IMR-90 (cell line): Measurements from ENCODE around the gene GDPD5. TPM values are rescaled to one million over a fixed set of nuclear protein-coding genes. Genes with fewer than 3 reads are reported as not detected.

Experiments used
- ATAC-seq: fragments of 200-7000 bp; cut with Tn5 transposase; 2 replicates; pipeline ENCODE4 v1.9.1; 2020; ENCODE audit warnings: low read depth, mild to moderate bottlenecking, moderate library complexity
- BruUV-seq: library from RNA; stranded (reverse); fragments of 400-500 nt; replicated peaks from 2 replicates; lab custom pipeline; 2021; lab: Mats Ljungman, UMichigan
- CTCF ChIA-PET: fragments of 300-600 bp; formaldehyde crosslinking; extraction: SDS; loops from one replicate; lab custom pipeline; 2021; ENCODE audit warnings: antibody characterized with exemption; lab: Yijun Ruan, JAX
- POLR2A ChIA-PET: fragments of 300-600 bp; sonication (Branson Sonifier 250); formaldehyde crosslinking; loops from one replicate; lab custom pipeline; 2022; ENCODE audit warnings: antibody characterized with exemption; ENCODE audit not compliant: unreplicated experiment; lab: Charles Lee
- DNase-seq: peaks from one replicate; pipeline ENCODE4 v3.0.0; 2013
- H2AFZ ChIP-seq: replicated peaks from 2 replicates; pipeline ENCODE3; 2013; ENCODE audit warnings: low read length, mild to moderate bottlenecking; ENCODE audit not compliant: poor library complexity
- H2AK5ac ChIP-seq: 2 replicates; pipeline ENCODE4 v1.6.1; 2013; ENCODE audit warnings: low read depth, low read length, inconsistent platforms
- H2AK9ac ChIP-seq: replicated peaks from 2 replicates; pipeline ENCODE3; 2013; ENCODE audit warnings: mild to moderate bottlenecking, low read depth, low read length, moderate library complexity; ENCODE audit not compliant: poor library complexity
- H2BK120ac ChIP-seq: 2 replicates; pipeline ENCODE4 v1.6.1; 2013; ENCODE audit warnings: low read depth, low read length, inconsistent platforms
- H2BK15ac ChIP-seq: 3 replicates; pipeline ENCODE4 v1.6.1; 2013; ENCODE audit warnings: low read depth, low read length, inconsistent platforms
- H2BK20ac ChIP-seq: 2 replicates; pipeline ENCODE4 v1.6.1; 2013; ENCODE audit warnings: low read depth, mild to moderate bottlenecking, inconsistent platforms, low read length, moderate library complexity
- H2BK5ac ChIP-seq: 2 replicates; pipeline ENCODE4 v1.6.1; 2013; ENCODE audit warnings: mild to moderate bottlenecking, low read depth, low read length, inconsistent platforms; ENCODE audit not compliant: poor library complexity, severe bottlenecking
- H3K14ac ChIP-seq: replicated peaks from 2 replicates; pipeline ENCODE4 v1.6.1; 2013; ENCODE audit warnings: low read depth, low read length, inconsistent platforms
- H3K18ac ChIP-seq: 2 replicates; pipeline ENCODE4 v1.6.1; 2013; ENCODE audit warnings: low read depth, low read length, control low read depth
- H3K23ac ChIP-seq: 2 replicates; pipeline ENCODE4 v1.6.1; 2013; ENCODE audit warnings: low read depth, low read length, inconsistent platforms
- H3K27ac ChIP-seq: 2 replicates; pipeline ENCODE4 v1.5.1; 2013; ENCODE audit warnings: mild to moderate bottlenecking, control low read depth, low read length; ENCODE audit not compliant: insufficient read depth
- H3K27me3 ChIP-seq: 2 replicates; pipeline ENCODE4 v1.6.1; 2013; ENCODE audit warnings: low read length; ENCODE audit not compliant: control insufficient read depth, insufficient read depth
- H3K36me3 ChIP-seq: 2 replicates; pipeline ENCODE4 v1.6.1; 2013; ENCODE audit warnings: low read length, mixed read lengths; ENCODE audit not compliant: control insufficient read depth, insufficient read depth
- H3K4ac ChIP-seq: 2 replicates; pipeline ENCODE4 v1.6.1; 2013; ENCODE audit warnings: low read depth, low read length, inconsistent platforms
- H3K4me1 ChIP-seq: 2 replicates; pipeline ENCODE4 v1.6.1; 2013; ENCODE audit warnings: low read length, mixed read lengths; ENCODE audit not compliant: control insufficient read depth, insufficient read depth
- H3K4me2 ChIP-seq: 2 replicates; pipeline ENCODE4 v1.6.1; 2013; ENCODE audit warnings: low read depth, mild to moderate bottlenecking, control low read depth, low read length, moderate library complexity
- H3K4me3 ChIP-seq: 2 replicates; pipeline ENCODE4 v1.5.1; 2013; ENCODE audit warnings: low read depth, mild to moderate bottlenecking, control low read depth, low read length, moderate library complexity; ENCODE audit not compliant: insufficient read depth
- H3K56ac ChIP-seq: 2 replicates; pipeline ENCODE4 v1.6.1; 2013; ENCODE audit warnings: low read length, inconsistent platforms; ENCODE audit not compliant: insufficient read depth; ENCODE audit errors: extremely low read depth
- H3K79me1 ChIP-seq, 2 experiments: 2 replicates each; pipeline ENCODE4 v1.6.1; 2013; ENCODE audit warnings: low read length in 2 of 2, inconsistent platforms in 1 of 2, low read depth in 1 of 2
- H3K9ac ChIP-seq: 2 replicates; pipeline ENCODE4 v1.6.1; 2013; ENCODE audit warnings: low read depth, low read length, control low read depth
- H3K9me1 ChIP-seq: 2 replicates; pipeline ENCODE4 v1.6.1; 2013; ENCODE audit warnings: low read length, inconsistent platforms; ENCODE audit not compliant: insufficient read depth
- H3K9me3 ChIP-seq: 2 replicates; pipeline ENCODE4 v1.6.1; 2013; ENCODE audit warnings: low read length; ENCODE audit not compliant: control insufficient read depth, insufficient read depth
- H4K20me1 ChIP-seq: 2 replicates; pipeline ENCODE4 v1.6.1; 2013; ENCODE audit warnings: low read length, inconsistent platforms; ENCODE audit not compliant: insufficient read depth
- H4K5ac ChIP-seq: 2 replicates; pipeline ENCODE4 v1.6.1; 2013; ENCODE audit warnings: mild to moderate bottlenecking, low read depth, low read length, control low read depth
- H4K8ac ChIP-seq, 2 experiments: 2 replicates each; pipeline ENCODE4 v1.6.1; 2013; ENCODE audit warnings: low read depth in 2 of 2, low read length in 2 of 2, control low read depth in 1 of 2, inconsistent platforms in 1 of 2
- H4K91ac ChIP-seq: 2 replicates; pipeline ENCODE4 v1.6.1; 2013; ENCODE audit warnings: low read depth, low read length, inconsistent platforms; ENCODE audit not compliant: insufficient read depth
- CTCF ChIP-seq: conservative IDR thresholded peaks from 2 replicates; pipeline ENCODE4 v1.5.1; 2012; ENCODE audit warnings: mild to moderate bottlenecking, low read depth, low read length, improper control_type of control experiment
- FOS ChIP-seq: fragments of 150-350 bp; IDR thresholded peaks from 2 replicates; pipeline ENCODE4 v1.6.1; 2016; ENCODE audit warnings: low read depth, low read length
- MAFK ChIP-seq: IDR thresholded peaks from 2 replicates; pipeline ENCODE4 v1.6.1; 2012; ENCODE audit warnings: low read depth, low read length, improper control_type of control experiment
- NFE2L2 ChIP-seq: fragments of 150-350 bp; IDR thresholded peaks from 2 replicates; pipeline ENCODE4 v1.6.1; 2016; ENCODE audit warnings: low read depth, mild to moderate bottlenecking, low read length
- RAD21 ChIP-seq: IDR thresholded peaks from 2 replicates; pipeline ENCODE4 v1.6.1; 2012; ENCODE audit warnings: low read length, improper control_type of control experiment
- WGBS, 2 experiments: methylation state at CpG; one replicate each; pipeline versions ENCODE4 v1.1.5 to v1.1.7; 2013; ENCODE audit warnings: missing lambda C conversion rate in 2 of 2; ENCODE audit not compliant: insufficient read length in 1 of 2; ENCODE audit errors: extremely low coverage in 2 of 2; 5-methylcytosine and 5-hydroxymethylcytosine counted together
- dilution Hi-C: fragments of 300-500 bp; cut with HindIII; formaldehyde crosslinking; loops from one replicate; pipeline ENCODE4 v1.14.3; 2018; ENCODE audit warnings: low sequenced_read_pairs; ENCODE audit not compliant: unreplicated experiment
- in situ Hi-C: fragments of 300-500 bp; cut with MboI; formaldehyde crosslinking; loops from 3 replicates; pipeline ENCODE4 v1.14.3; 2019; ENCODE audit warnings: low sequenced_read_pairs, inconsistent platforms, mixed read lengths
- intact Hi-C: fragments of 100-400 bp; cut with micrococcal nuclease; formaldehyde crosslinking; loops from 2 replicates; pipeline ENCODE4 v1.10.0; 2022
- polyA plus RNA-seq, 3 experiments: library from polyadenylated mRNA; depleted of rRNA; stranded (reverse); fragments of >200 nt; gene quantifications; 2 replicates each; pipeline ENCODE4 v1.2.3, GENCODE V29; 2012; ENCODE audit warnings: low replicate concordance in 1 of 3
- total RNA-seq: library from RNA; depleted of rRNA; stranded (reverse); fragments of >200 nt; gene quantifications from 2 replicates; pipeline ENCODE4 v1.2.3, GENCODE V29; 2012

The GDPD5 gene
- total and polyA plus RNA-seq, 2 of the 4 experiments (the other 2 are of a cell fraction): 2.0 to 7.9 TPM

DNA sequence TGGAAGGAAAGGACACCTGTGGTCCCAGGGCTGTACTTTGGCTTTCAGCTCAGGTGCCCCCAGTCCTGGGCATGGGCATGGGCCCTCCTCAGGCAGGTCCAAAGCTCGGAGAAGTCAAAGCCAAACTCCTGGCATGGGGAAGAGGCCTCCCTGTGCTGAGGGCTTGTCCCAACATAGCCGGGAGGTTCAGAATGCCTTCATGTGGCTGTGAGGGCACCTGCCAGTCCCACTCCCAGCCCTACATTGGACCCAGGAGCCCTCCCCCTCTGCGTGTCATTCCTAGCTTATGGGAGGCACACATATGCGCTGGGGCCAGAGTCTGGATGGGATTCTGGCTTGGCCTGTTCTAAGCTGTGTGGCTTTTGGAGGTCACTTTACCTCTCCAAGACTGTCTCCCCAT is 91.7 kb downstream of the GDPD5 start:
- H4K8ac ChIP-seq: no peak overlapping the region
- H3K79me1 ChIP-seq: no peaks in the 10 kb centered on the region
- no peak overlapping the region for H4K5ac ChIP-seq
- H3K27me3 ChIP-seq: peaks cover 36% of the 10 kb centered on the region
- H3K4me3 ChIP-seq: no peak overlapping the region
- H2BK15ac ChIP-seq: no peak overlapping the region
- 0 out of 2 replicates have a peak, but pooled peaks cover 4% of the 10 kb centered on the region for H3K9me1 ChIP-seq
- TF ChIP-seq RAD21 (no peak), CTCF (no peak), MAFK (no peak), NFE2L2 (no peak), FOS (no peak)
- H2BK120ac ChIP-seq: no peak overlapping the region
- no peak overlapping the region for H3K23ac ChIP-seq
- in situ Hi-C loops (no loop called here), dilution Hi-C loops (no loop called here), intact Hi-C loops (no loop called here)
- no TSS peak for BruUV-seq
- H3K4ac ChIP-seq: no peak overlapping the region
- no peak overlapping the region for H3K9ac ChIP-seq
- WGBS, 2 experiments: 100% methylated on average over 1 of the region's 4 CpGs; no CpG with 5 or more reads in 1 of the 2 experiments
- H2BK20ac ChIP-seq: no peak overlapping the region
- 0 out of 2 replicates have a peak, but pooled peaks cover 3% of the 10 kb centered on the region for H3K4me1 ChIP-seq
- peaks cover 6% of the 10 kb centered on the region for H3K9me3 ChIP-seq
- no peak overlapping the region for H3K14ac ChIP-seq
- ChIA-PET CTCF (interaction anchor here (1.0 kb wide), 1 partner anchor 9 kb away, joined by 3 read pairs; no protein-coding TSS in a partner anchor), POLR2A (no interaction called here)
- H3K27ac ChIP-seq: no peak overlapping the region
- H2BK5ac ChIP-seq: no peak overlapping the region
- peak overlapping the region; percentile 16 for H2AFZ ChIP-seq
- H4K20me1 ChIP-seq: 0 out of 2 replicates have a peak, but pooled peaks cover 3% of the 10 kb centered on the region
- no peak overlapping the region for H4K91ac ChIP-seq
- no peaks in the 10 kb centered on the region for H3K36me3 ChIP-seq
- no peak overlapping the region for H3K18ac ChIP-seq
- DNase-seq: no peak
- no peak overlapping the region for H3K4me2 ChIP-seq
- no peak overlapping the region for H2AK5ac ChIP-seq
- no peak overlapping the region for H3K56ac ChIP-seq
- no peak for ATAC-seq
- H2AK9ac ChIP-seq: no peak overlapping the region
